ENCODE results near the gene PKN1. TPM values are rescaled to one million over a fixed set of nuclear protein-coding genes. Genes with fewer than 3 reads are reported as not detected.

The PKN1 gene
- total and polyA plus RNA-seq, 7 donors = 40.7 to 136 (median 69.2) TPM

- no peak overlapping the region for H3K27ac ChIP-seq
- no peaks in the 10 kb centered on the region for H3K9me3 ChIP-seq
- no peak overlapping the region for H3K4me3 ChIP-seq
- DNase-seq (no peak), ATAC-seq (peak in 1 of 4 donors; percentile 3)
- intact Hi-C loops (cut with DNase I) = no loop called here
- H3K27me3 ChIP-seq (ENCODE audit: insufficient read depth in 3 of 3, low read length in 2 of 3) = no peaks in the 10 kb centered on the region
- H3K4me1 ChIP-seq = peaks cover 12% of the 10 kb centered on the region
- peaks cover 12 to 56% of the 10 kb centered on the region in 2 donors for H3K36me3 ChIP-seq (ENCODE audit: insufficient read depth in 1 of 2, low read depth in 1 of 2)
- no peak for TF ChIP-seq CTCF (IDR thresholded peaks at IDR 0.05)
- WGBS, 3 donors = 81 to 84% (median 83%) methylated on average over 24 to 25 of the region's 25 CpGs
Measured at GRCh38 chr19:14412324-14412995, 20.6 kb upstream of the PKN1 start.

GRCh38 chr19:14412996-14413692 is 20.0 kb upstream of the PKN1 start:
- TF ChIP-seq CTCF (IDR thresholded peaks at IDR 0.05) = no peak
- H3K4me1 ChIP-seq = peaks cover 19% of the 10 kb centered on the region
- intact Hi-C loops (cut with DNase I) = no loop called here

GRCh38 chr19:14413693-14414181 is 19.4 kb upstream of the PKN1 start:
- H3K4me1 ChIP-seq = peaks cover 20% of the 10 kb centered on the region
- no peak for ATAC-seq
- H3K36me3 ChIP-seq (ENCODE audit: insufficient read depth in 1 of 2, low read depth in 1 of 2) = peaks cover 12 to 44% of the 10 kb centered on the region in 2 donors
- H3K27me3 ChIP-seq (ENCODE audit: insufficient read depth in 3 of 3, low read length in 2 of 3) = no peaks in the 10 kb centered on the region
- no peaks in the 10 kb centered on the region for H3K9me3 ChIP-seq
- intact Hi-C loops (cut with DNase I) = no loop called here
- TF ChIP-seq CTCF (IDR thresholded peaks at IDR 0.05) = no peak
- DNase-seq = no peak
- H3K4me3 ChIP-seq = no peak overlapping the region
- 58 to 77% (median 69%) methylated on average over 3 of the region's 3 CpGs for WGBS, 3 donors
- H3K27ac ChIP-seq = no peak overlapping the region

More at GRCh38 chr19:14412996-14413692, 20.0 kb upstream of the PKN1 start:
- Histone ChIP-seq H3K4me3 (no peak overlapping the region), H3K9me3 (no peaks in the 10 kb centered on the region), H3K27me3 (ENCODE audit: insufficient read depth in 3 of 3, low read length in 2 of 3) (no peaks in the 10 kb centered on the region), H3K36me3 (ENCODE audit: insufficient read depth in 1 of 2, low read depth in 1 of 2) (peaks cover 12 to 49% of the 10 kb centered on the region in 2 donors), H3K27ac (no peak overlapping the region)
- ATAC-seq = no peak
- WGBS, 3 donors = 85 to 89% (median 89%) methylated on average over 15 of the region's 15 CpGs
- DNase-seq = no peak

- intact Hi-C loops (cut with DNase I) = no loop called here
- H3K27ac ChIP-seq = no peak overlapping the region
Measured at GRCh38 chr19:14414926-14415690, 18.0 kb upstream of the PKN1 start.

More at GRCh38 chr19:14414926-14415690, 18.0 kb upstream of the PKN1 start:
- no peak overlapping the region for H3K4me3 ChIP-seq
- DNase-seq (no peak), ATAC-seq (no peak)
- no peaks in the 10 kb centered on the region for H3K27me3 ChIP-seq (ENCODE audit: insufficient read depth in 3 of 3, low read length in 2 of 3)
- peaks cover 20% of the 10 kb centered on the region for H3K4me1 ChIP-seq
- WGBS, 3 donors = 95 to 97% (median 96%) methylated on average over 8 of the region's 8 CpGs
- no peaks in the 10 kb centered on the region for H3K9me3 ChIP-seq
- H3K36me3 ChIP-seq (ENCODE audit: insufficient read depth in 1 of 2, low read depth in 1 of 2) = peaks cover 11 to 30% of the 10 kb centered on the region in 2 donors
- TF ChIP-seq CTCF (IDR thresholded peaks at IDR 0.05) = no peak
